Liver (tissue), 9 donors: ENCODE measurements around the gene DEPDC5. TPM values are rescaled to one million over a fixed set of nuclear protein-coding genes. Genes with fewer than 3 reads are reported as not detected.

Source experiments
- DNase-seq: peaks from one replicate; pipeline ENCODE4 v3.0.0-alpha.2; 2017; ENCODE audit warnings: low spot score
- H3K27ac ChIP-seq, 2 donors: one replicate each; pipeline ENCODE4 v1.7.0; 2013; ENCODE audit warnings: inconsistent platforms in 2 of 2, low read length in 2 of 2, control low read depth in 1 of 2, low read depth in 1 of 2, mild to moderate bottlenecking in 1 of 2
- H3K27me3 ChIP-seq, 4 donors: one replicate each; pipeline versions ENCODE4 v1.6.1 to v1.7.0; 2013; ENCODE audit warnings: low read length in 3 of 4, inconsistent platforms in 1 of 4, mild to moderate bottlenecking in 1 of 4, moderate library complexity in 1 of 4; ENCODE audit not compliant: control insufficient read depth in 4 of 4, insufficient read depth in 4 of 4
- H3K36me3 ChIP-seq, 4 donors: one replicate each; pipeline versions ENCODE4 v1.6.1 to v1.7.0; 2013; ENCODE audit warnings: low read length in 3 of 4, mild to moderate bottlenecking in 3 of 4, low read depth in 1 of 4, moderate library complexity in 1 of 4; ENCODE audit not compliant: control insufficient read depth in 4 of 4, insufficient read depth in 3 of 4
- H3K4me1 ChIP-seq, 4 donors: one replicate each; pipeline versions ENCODE4 v1.6.1 to v1.7.0; 2013; ENCODE audit warnings: low read length in 3 of 4, mild to moderate bottlenecking in 3 of 4, moderate library complexity in 1 of 4; ENCODE audit not compliant: control insufficient read depth in 4 of 4, insufficient read depth in 4 of 4
- H3K4me3 ChIP-seq, 3 donors: one replicate each; pipeline versions ENCODE4 v1.6.1 to v1.7.0; 2013; ENCODE audit warnings: low read length in 3 of 3, control low read depth in 1 of 3, low read depth in 1 of 3, mild to moderate bottlenecking in 1 of 3
- H3K9ac ChIP-seq, 2 donors: one replicate each; pipeline ENCODE4 v1.7.0; 2013; ENCODE audit warnings: low read length in 2 of 2, mild to moderate bottlenecking in 2 of 2, moderate library complexity in 2 of 2, control low read depth in 1 of 2, low read depth in 1 of 2
- H3K9me3 ChIP-seq, 4 donors: one replicate each; pipeline versions ENCODE4 v1.6.1 to v1.7.0; 2013; ENCODE audit warnings: low read length in 3 of 4; ENCODE audit not compliant: control insufficient read depth in 4 of 4
- FOXA1 ChIP-seq: IDR thresholded peaks from 2 replicates; pipeline ENCODE4 v1.6.1; 2016; ENCODE audit warnings: antibody characterized with exemption
- FOXA2 ChIP-seq: IDR thresholded peaks from 2 replicates; pipeline ENCODE4 v1.6.1; 2016; ENCODE audit warnings: antibody characterized with exemption
- GABPA ChIP-seq, 2 donors: IDR thresholded peaks in 1 of 2; conservative IDR thresholded peaks in 1 of 2; 2 replicates each; pipeline ENCODE4 v1.6.1; 2016; ENCODE audit warnings: antibody characterized with exemption in 2 of 2, mild to moderate bottlenecking in 1 of 2, moderate library complexity in 1 of 2
- HNF4A ChIP-seq, 2 donors: conservative IDR thresholded peaks; 2 replicates each; pipeline ENCODE4 v1.6.1; 2016; ENCODE audit warnings: antibody characterized with exemption in 2 of 2, mild to moderate bottlenecking in 2 of 2
- HNF4G ChIP-seq: IDR thresholded peaks from 2 replicates; pipeline ENCODE4 v1.6.1; 2016; ENCODE audit warnings: antibody characterized with exemption
- JUND ChIP-seq, 2 donors: IDR thresholded peaks; 2 replicates each; pipeline ENCODE4 v1.6.1; 2016; ENCODE audit warnings: antibody characterized with exemption in 2 of 2
- NR2F2 ChIP-seq: IDR thresholded peaks from 2 replicates; pipeline ENCODE4 v1.6.1; 2016; ENCODE audit warnings: antibody characterized with exemption
- RAD21 ChIP-seq, 2 donors: IDR thresholded peaks; 2 replicates each; pipeline ENCODE4 v1.6.1; 2016; ENCODE audit warnings: antibody characterized with exemption in 2 of 2, mild to moderate bottlenecking in 2 of 2
- RXRA ChIP-seq, 2 donors: IDR thresholded peaks; 2 replicates each; pipeline ENCODE4 v1.6.1; 2017 to 2018; ENCODE audit warnings: antibody characterized with exemption in 2 of 2, mild to moderate bottlenecking in 1 of 2
- SP1 ChIP-seq: IDR thresholded peaks from 2 replicates; pipeline ENCODE4 v1.6.1; 2018; ENCODE audit warnings: antibody characterized with exemption, mild to moderate bottlenecking
- YY1 ChIP-seq: IDR thresholded peaks from 2 replicates; pipeline ENCODE4 v1.6.1; 2016; ENCODE audit warnings: antibody characterized with exemption, mild to moderate bottlenecking
- WGBS: extraction: QIAGEN DNeasy Blood & Tissue Kit; methylation state at CpG from one replicate; pipeline ENCODE4 v1.1.7; 2013; 5-methylcytosine and 5-hydroxymethylcytosine counted together
- polyA plus RNA-seq, 2 donors: library from polyadenylated mRNA; stranded (reverse) in 1 of 2; unstranded in 1 of 2; fragments of 200-250 nt in 1 of 2; fragments of >200 nt in 1 of 2; fragmentation: Nextera tagmentation in 1 of 2; extraction: Ambion mirVana in 1 of 2; gene quantifications; one replicate each; pipeline versions ENCODE4 v1.2.1 to v1.2.3, GENCODE V29; 2013 to 2015
- total RNA-seq, 2 donors: library from RNA; depleted of rRNA; stranded (reverse); fragments of >200 nt; gene quantifications; one replicate each; pipeline ENCODE4 v1.2.3, GENCODE V29; 2014
- TF ChIP-seq, protein P1 (sequence below): IDR thresholded peaks from 2 replicates; pipeline ENCODE4 v1.6.1; 2016; ENCODE audit warnings: antibody characterized with exemption, mild to moderate bottlenecking
- TF ChIP-seq, protein P2 (sequence below): IDR thresholded peaks from 2 replicates; pipeline ENCODE4 v1.6.1; 2016; ENCODE audit warnings: antibody characterized with exemption
- TF ChIP-seq, protein P3 (sequence below): fragments of 150-350 bp; IDR thresholded peaks from 2 replicates; pipeline ENCODE4 v1.5.1; 2017; ENCODE audit warnings: improper control_type of control experiment, low read depth, low read length; ENCODE audit not compliant: missing input control
- donor health status: healthy.
- donor health status: healthy.
- donor health status: healthy.
- donor health status: healthy.
- donor health status: healthy.

Gene DEPDC5
- total and polyA plus RNA-seq, 4 donors: 5.5 to 19.4 (median 12.6) TPM

DNA sequence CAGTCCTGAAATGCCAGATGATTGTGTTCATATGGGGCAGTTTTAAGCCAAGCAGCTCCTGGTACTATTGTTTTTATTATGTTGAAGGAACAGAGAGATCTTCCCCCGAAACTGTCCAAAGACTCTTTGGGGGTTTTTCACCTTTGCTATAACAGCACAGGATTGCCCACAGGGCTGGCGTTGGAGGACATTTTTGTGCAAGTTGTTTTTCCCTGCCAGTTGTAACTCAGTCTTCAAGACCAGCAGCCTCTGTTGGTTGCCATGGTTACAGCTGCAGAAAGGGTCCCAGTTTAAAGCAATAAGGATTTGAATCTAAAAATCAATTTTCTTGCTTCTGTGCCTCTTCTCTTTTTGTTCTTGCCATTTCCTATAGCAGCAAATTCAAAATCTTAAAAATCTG lies 145.1 kb downstream of the DEPDC5 start (continued):
- TF ChIP-seq, protein P1, sequence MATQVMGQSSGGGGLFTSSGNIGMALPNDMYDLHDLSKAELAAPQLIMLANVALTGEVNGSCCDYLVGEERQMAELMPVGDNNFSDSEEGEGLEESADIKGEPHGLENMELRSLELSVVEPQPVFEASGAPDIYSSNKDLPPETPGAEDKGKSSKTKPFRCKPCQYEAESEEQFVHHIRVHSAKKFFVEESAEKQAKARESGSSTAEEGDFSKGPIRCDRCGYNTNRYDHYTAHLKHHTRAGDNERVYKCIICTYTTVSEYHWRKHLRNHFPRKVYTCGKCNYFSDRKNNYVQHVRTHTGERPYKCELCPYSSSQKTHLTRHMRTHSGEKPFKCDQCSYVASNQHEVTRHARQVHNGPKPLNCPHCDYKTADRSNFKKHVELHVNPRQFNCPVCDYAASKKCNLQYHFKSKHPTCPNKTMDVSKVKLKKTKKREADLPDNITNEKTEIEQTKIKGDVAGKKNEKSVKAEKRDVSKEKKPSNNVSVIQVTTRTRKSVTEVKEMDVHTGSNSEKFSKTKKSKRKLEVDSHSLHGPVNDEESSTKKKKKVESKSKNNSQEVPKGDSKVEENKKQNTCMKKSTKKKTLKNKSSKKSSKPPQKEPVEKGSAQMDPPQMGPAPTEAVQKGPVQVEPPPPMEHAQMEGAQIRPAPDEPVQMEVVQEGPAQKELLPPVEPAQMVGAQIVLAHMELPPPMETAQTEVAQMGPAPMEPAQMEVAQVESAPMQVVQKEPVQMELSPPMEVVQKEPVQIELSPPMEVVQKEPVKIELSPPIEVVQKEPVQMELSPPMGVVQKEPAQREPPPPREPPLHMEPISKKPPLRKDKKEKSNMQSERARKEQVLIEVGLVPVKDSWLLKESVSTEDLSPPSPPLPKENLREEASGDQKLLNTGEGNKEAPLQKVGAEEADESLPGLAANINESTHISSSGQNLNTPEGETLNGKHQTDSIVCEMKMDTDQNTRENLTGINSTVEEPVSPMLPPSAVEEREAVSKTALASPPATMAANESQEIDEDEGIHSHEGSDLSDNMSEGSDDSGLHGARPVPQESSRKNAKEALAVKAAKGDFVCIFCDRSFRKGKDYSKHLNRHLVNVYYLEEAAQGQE: no peak

DNA sequence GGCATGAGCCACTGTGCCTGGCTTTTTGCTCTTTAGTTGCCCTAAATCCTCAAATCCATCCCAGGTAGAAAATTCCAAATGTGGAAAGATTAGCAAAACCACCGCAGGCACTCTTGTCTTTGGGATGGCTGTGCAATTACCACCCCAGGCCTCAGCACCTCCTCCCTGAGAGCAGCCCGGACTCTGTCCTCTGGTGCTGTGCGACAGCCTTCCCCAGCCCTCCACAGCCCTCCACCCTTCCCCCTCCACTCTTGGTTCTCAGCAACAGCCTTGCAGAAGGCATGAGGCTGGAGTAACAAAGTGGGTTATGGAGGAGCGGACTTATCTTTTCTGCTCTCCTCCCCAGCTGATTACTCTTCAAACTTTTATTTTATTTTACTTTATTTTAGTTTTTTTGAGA lies 145.8 kb downstream of the DEPDC5 start:
- TF ChIP-seq, protein P2, sequence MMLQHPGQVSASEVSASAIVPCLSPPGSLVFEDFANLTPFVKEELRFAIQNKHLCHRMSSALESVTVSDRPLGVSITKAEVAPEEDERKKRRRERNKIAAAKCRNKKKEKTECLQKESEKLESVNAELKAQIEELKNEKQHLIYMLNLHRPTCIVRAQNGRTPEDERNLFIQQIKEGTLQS: no peak
- TF ChIP-seq RXRA (IDR thresholded peaks at IDR 0.05) (no peak), YY1 (no peak), SP1 (no peak), NR2F2 (no peak), RAD21 (IDR thresholded peaks at IDR 0.05) (no peak), HNF4A (conservative IDR thresholded peaks at IDR 0.05) (no peak), FOXA1 (no peak), JUND (IDR thresholded peaks at IDR 0.05) (no peak), FOXA2 (no peak), HNF4G (no peak), GABPA (IDR thresholded peaks at IDR 0.05 in 1 of 2, conservative IDR thresholded peaks at IDR 0.05 in 1 of 2) (no peak)
- TF ChIP-seq, protein P1: no peak
- TF ChIP-seq, protein P3, sequence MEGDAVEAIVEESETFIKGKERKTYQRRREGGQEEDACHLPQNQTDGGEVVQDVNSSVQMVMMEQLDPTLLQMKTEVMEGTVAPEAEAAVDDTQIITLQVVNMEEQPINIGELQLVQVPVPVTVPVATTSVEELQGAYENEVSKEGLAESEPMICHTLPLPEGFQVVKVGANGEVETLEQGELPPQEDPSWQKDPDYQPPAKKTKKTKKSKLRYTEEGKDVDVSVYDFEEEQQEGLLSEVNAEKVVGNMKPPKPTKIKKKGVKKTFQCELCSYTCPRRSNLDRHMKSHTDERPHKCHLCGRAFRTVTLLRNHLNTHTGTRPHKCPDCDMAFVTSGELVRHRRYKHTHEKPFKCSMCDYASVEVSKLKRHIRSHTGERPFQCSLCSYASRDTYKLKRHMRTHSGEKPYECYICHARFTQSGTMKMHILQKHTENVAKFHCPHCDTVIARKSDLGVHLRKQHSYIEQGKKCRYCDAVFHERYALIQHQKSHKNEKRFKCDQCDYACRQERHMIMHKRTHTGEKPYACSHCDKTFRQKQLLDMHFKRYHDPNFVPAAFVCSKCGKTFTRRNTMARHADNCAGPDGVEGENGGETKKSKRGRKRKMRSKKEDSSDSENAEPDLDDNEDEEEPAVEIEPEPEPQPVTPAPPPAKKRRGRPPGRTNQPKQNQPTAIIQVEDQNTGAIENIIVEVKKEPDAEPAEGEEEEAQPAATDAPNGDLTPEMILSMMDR: no peak
- 93% methylated on average over 4 of the region's 4 CpGs for WGBS
- H3K4me1 ChIP-seq: no peaks in the 10 kb centered on the region
- H3K36me3 ChIP-seq: peaks cover 4 to 51% (median 31%) of the 10 kb centered on the region in 4 donors
- no peak for DNase-seq
- H3K27me3 ChIP-seq: no peaks in the 10 kb centered on the region
- no peaks in the 10 kb centered on the region for H3K9me3 ChIP-seq
- no peak overlapping the region for H3K27ac ChIP-seq
- H3K9ac ChIP-seq: no peak overlapping the region
- no peak overlapping the region for H3K4me3 ChIP-seq
